Mucosa of descending colon (tissue), 3 donors: Measurements from ENCODE around the gene ZNF580. TPM values are rescaled to one million over a fixed set of nuclear protein-coding genes. Genes with fewer than 3 reads are reported as not detected.

Experiments
- ATAC-seq: fragments of 200-7000 bp; cut with Tn5 transposase; one replicate; pipeline ENCODE4 v1.9.1; 2020; ENCODE audit warnings: mild to moderate bottlenecking, moderate library complexity
- DNase-seq, 3 donors: peaks; one replicate each; pipeline ENCODE4 v3.0.0-alpha.2; 2020
- H3K36me3 ChIP-seq: fragments of 200-600 bp; one replicate; pipeline ENCODE4 v1.8.0; 2021; ENCODE audit warnings: low read depth, mild to moderate bottlenecking
- H3K4me1 ChIP-seq: fragments of 200-600 bp; one replicate; pipeline ENCODE4 v1.8.0; 2021; ENCODE audit warnings: low read depth, mild to moderate bottlenecking
- H3K4me3 ChIP-seq: fragments of 200-600 bp; one replicate; pipeline ENCODE4 v1.8.0; 2021; ENCODE audit warnings: mild to moderate bottlenecking
- H3K9me3 ChIP-seq: fragments of 200-600 bp; one replicate; pipeline ENCODE4 v1.8.0; 2021; ENCODE audit warnings: mild to moderate bottlenecking
- intact Hi-C, 2 donors: fragments of 100-400 bp; cut with DNase I in 1 of 2; cut with micrococcal nuclease in 1 of 2; formaldehyde crosslinking; loops; one replicate each; pipeline versions ENCODE4 v1.11.0 to v1.11.1; 2022; cut with DNase I, micrococcal nuclease
- total RNA-seq, 3 donors: library from RNA; stranded (reverse); fragmentation: NEBNext Ultra II Directional in 2 of 3; extraction: Animal tissue kit (Norgen Biotek cat#: 25700) in 2 of 3; gene quantifications; one replicate each; pipeline versions ENCODE4 v1.2.1 to v1.2.4, GENCODE V29; 2021 to 2023
- TF ChIP-seq, protein P1 (sequence below): fragments of 200-600 bp; IDR thresholded peaks from one replicate; pipeline ENCODE4 v1.8.0; 2022; ENCODE audit warnings: antibody characterized with exemption, mild to moderate bottlenecking
- donor health status: DM: no; HTN: no; CAD: no; lungs with moderate emphysema.
- donor health status: DM: no; HTN: no; CAD: no.
- donor health status: DM: no; HTN: yes; CAD: no.

ZNF580 gene
- total RNA-seq, 3 donors from 2014 or later: 29.6 to 46.0 (median 31.6) TPM

DNA sequence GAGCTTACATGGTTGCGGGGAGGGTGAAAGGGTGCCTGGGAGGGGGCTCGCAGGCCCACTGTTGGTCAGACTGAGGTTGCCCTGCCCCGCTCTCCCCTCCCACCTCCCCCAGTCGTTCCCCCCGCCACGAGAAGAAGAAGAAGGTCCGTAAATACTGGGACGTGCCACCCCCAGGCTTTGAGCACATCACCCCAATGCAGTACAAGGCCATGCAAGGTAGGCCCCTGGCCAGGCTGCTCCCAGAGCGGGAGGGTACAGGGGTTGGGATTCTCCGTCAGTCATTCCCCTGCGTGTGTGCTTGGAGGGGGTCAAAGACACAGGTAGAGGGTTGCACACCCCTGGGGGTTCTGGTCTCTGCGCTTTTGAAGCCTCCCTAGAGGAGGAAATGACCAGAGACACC is 19.6 kb downstream of the ZNF580 start:
- TF ChIP-seq, protein P1, sequence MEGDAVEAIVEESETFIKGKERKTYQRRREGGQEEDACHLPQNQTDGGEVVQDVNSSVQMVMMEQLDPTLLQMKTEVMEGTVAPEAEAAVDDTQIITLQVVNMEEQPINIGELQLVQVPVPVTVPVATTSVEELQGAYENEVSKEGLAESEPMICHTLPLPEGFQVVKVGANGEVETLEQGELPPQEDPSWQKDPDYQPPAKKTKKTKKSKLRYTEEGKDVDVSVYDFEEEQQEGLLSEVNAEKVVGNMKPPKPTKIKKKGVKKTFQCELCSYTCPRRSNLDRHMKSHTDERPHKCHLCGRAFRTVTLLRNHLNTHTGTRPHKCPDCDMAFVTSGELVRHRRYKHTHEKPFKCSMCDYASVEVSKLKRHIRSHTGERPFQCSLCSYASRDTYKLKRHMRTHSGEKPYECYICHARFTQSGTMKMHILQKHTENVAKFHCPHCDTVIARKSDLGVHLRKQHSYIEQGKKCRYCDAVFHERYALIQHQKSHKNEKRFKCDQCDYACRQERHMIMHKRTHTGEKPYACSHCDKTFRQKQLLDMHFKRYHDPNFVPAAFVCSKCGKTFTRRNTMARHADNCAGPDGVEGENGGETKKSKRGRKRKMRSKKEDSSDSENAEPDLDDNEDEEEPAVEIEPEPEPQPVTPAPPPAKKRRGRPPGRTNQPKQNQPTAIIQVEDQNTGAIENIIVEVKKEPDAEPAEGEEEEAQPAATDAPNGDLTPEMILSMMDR: no peak
- H3K36me3 ChIP-seq: peaks cover 16% of the 10 kb centered on the region
- no peak for ATAC-seq

DNA sequence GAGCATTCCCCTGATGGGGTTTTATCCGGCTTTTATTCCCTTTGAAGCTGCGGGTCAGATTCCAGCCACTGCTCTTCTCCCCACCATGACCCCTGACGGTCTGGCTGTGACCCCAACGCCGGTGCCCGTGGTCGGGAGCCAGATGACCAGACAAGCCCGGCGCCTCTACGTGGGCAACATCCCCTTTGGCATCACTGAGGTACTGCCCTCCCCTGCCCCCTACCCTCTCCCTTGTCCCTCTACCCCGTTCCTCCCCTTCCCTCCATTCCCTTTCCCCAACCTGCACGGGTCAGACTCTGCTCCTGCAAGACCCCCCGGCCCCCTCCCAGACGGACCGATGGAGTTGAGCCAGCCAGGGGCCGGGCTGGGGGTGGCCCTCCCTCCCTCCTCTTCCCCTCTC is 20.2 kb downstream of the ZNF580 start:
- DNase-seq: no peak
- Histone ChIP-seq H3K4me1 (peaks cover 28% of the 10 kb centered on the region), H3K36me3 (peaks cover 20% of the 10 kb centered on the region), H3K9me3 (no peaks in the 10 kb centered on the region), H3K4me3 (no peak overlapping the region)
- no peak for ATAC-seq
- intact Hi-C loops: no loop called here
- TF ChIP-seq, protein P1: no peak

More for the DNA sequence above, 19.6 kb downstream of the ZNF580 start:
- H3K4me3 ChIP-seq: no peak overlapping the region
- H3K4me1 ChIP-seq: peaks cover 31% of the 10 kb centered on the region
- H3K9me3 ChIP-seq: no peaks in the 10 kb centered on the region
- intact Hi-C loops: no loop called here
- DNase-seq: no peak

DNA sequence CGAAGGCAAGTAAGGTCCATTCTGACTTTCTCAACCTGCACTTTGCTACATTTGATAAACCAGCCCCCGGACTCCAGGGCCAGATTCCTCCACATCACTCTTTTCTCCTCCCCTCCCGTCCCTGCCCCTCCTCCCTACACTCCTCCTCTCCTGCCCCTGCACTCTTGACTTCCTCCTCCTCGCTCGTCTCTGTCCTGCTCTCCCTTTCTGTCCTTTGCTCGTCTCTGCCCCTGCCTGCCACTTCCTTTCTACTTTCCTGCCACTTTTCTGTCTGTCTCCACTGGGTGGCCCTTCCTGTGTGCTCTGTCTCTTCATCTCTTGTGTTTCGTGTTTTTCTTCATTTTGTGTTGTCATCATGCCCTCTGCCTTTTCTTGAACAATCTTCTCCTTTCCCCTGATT is 21.0 kb downstream of the ZNF580 start:
- Histone ChIP-seq H3K36me3 (peaks cover 26% of the 10 kb centered on the region), H3K9me3 (no peaks in the 10 kb centered on the region), H3K4me3 (no peak overlapping the region), H3K4me1 (peaks cover 19% of the 10 kb centered on the region)
- DNase-seq: no peak
- TF ChIP-seq, protein P1: no peak
- intact Hi-C loops: no loop called here
- ATAC-seq: no peak

DNA sequence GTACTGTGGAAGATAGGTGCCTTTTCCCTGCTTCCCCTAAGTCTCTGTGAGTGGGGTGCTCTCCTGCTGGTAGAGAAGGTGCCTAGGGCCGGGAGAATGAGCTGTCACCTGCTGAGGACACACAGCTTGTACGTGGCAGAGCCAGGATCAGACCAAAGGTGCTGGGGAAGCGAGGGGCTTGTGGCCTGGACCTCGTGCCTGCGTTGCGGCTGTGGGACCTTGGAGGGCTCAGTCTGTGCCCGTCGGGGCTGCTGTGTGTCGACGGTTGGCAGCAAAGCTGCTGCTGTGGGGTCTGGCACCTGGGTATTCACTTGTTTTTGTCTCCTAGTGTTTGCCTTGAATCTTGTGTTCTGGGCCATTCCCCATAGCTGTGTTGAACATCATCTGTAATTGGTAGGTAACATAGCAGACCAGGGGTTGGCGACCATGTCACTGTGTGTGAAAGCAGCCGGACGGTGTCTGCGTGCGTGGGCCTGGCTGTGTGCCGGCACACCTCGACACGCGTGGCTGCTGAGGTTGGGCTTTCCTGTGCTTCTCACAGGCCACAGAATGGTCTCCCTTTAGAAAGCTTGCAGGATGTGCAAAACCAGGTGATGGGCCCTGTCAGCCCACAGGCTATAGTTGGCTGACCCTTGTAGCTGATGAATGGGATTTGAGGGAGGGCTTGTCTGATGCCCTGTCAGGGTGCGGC is 23.2 kb downstream of the ZNF580 start:
- intact Hi-C loops: no loop called here
- TF ChIP-seq, protein P1: no peak
- peaks cover 26% of the 10 kb centered on the region for H3K36me3 ChIP-seq
- DNase-seq (no peak), ATAC-seq (no peak)
- no peaks in the 10 kb centered on the region for H3K4me1 ChIP-seq
- H3K9me3 ChIP-seq: no peaks in the 10 kb centered on the region
- no peak overlapping the region for H3K4me3 ChIP-seq

DNA sequence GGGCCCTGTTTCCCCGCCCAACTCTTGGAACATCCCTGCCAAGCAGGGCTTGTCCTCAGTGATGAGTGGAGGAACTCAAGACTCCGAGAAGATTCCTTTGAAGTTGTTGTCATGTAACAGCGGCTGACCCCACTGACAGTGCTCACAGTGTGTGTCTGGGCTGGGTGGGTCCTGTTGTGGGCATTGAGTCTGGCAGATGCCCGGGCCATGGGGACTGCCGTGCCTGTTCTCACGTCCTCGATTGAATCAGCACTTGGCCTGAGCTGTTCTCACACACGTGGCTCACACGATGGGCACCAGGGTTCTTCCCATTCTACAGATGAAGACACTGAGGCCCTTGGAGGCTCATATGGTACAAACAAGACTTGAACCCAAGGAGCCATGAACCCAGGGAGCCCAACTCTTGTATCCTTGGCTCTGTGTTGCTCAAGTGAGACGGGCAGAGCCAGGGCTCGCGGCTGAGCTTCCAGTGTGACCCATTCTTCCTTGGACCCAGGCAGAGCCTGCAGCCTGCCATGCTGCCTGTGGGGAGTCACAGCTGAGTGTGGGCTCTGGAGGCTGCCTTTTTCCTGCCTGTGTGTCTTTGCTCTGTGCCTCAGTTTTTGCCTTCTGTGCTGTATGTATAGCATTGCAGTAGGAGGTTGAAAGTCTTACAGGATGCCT is 25.7 kb downstream of the ZNF580 start:
- Histone ChIP-seq H3K36me3 (peaks cover 26% of the 10 kb centered on the region), H3K9me3 (no peaks in the 10 kb centered on the region), H3K4me1 (no peaks in the 10 kb centered on the region), H3K4me3 (no peak overlapping the region)
- intact Hi-C loops: no loop called here
- ATAC-seq (no peak), DNase-seq (no peak)
- TF ChIP-seq, protein P1: no peak
